HG02981 (cell line): ENCODE data around the gene SYCP2.
A peak's percentile ranks its signal among the peaks of the same experiment; 100 is the strongest.

ENCODE experiments used
- ATAC-seq: cut with Tn5 transposase; IDR thresholded peaks from one replicate; pipeline ENCODE4 v1.9.1; 2021; ENCODE audit warnings: mild to moderate bottlenecking, moderate library complexity; ENCODE audit not compliant: unreplicated experiment

Gene SYCP2

DNA sequence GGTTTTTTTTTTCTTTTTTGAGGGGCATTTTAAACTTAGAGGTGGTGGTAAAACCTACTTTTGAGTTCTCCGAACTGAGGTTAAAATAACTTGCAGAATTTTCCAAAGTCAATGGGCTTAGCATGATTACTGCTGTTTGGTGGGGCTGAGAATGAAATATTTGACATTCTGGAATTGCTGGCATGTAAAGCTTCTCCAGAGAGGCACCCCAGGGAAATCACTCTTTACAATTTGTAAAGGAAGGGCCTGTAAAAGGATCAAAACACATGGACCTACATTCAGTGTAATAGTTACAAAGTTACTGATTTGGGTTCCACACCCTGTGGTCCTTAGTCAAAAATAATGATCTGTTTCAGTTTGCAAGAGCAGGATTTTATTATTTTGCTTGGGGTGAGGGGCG, 12.3 kb upstream of the SYCP2 start:
- no peak for ATAC-seq

DNA sequence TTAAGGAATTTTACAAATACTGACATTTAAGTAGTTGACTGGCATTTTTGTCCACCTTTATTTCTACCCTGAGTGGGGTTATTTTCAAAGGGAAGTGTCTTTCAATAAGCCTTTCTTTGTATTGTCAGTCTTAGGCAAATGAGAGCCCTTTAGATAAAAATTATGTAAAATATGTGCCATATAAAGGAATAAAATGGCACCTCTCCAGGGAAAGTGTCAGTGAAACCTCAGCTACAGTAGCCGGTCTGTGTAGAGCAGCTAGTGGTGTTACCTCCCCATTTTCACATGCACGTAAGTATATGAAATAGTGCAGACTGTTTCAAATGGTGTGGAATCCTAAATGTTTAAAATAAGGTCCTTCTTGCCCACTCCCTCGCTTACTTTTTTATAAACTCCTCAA, 11.7 kb upstream of the SYCP2 start:
- ATAC-seq, result no peak

DNA sequence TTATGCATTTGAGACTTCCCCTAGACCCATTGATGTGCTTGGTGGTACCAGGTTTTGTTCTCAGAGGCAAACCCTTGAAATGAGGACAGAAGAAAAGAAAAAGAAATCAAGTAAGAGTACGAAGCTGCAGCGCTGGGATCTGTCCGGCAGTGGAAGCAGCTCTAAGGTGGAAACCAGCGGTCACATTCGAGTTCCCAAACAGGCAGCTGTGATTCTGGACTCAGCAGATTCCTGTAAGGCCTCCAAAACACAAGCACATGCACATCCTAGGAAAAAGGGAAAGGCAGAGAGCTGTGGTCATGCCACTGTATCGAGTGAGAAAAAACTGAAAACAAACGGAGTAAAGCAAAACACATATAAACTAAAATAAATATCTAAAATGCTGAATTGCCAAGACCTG, 11.3 kb upstream of the SYCP2 start:
- no peak for ATAC-seq

DNA sequence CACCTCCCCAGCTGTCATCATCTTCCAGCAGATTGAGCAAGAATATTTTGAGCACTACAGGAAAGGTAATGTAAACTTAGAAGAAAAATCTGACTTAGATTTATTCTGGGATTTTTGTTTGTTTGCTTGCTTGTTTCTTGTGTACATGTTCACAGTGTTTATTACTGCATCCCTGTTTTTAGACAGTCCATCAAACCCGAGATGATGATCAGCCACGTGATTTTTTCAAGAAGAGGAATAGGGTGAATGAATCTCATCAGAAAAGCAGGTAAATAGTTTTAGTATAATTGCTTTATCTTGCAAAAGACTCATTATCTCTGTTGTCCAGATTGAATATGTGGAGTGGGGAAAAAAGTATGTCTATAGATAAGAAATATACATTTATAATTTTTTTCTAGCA, 8.8 kb upstream of the SYCP2 start:
- no peak for ATAC-seq

DNA sequence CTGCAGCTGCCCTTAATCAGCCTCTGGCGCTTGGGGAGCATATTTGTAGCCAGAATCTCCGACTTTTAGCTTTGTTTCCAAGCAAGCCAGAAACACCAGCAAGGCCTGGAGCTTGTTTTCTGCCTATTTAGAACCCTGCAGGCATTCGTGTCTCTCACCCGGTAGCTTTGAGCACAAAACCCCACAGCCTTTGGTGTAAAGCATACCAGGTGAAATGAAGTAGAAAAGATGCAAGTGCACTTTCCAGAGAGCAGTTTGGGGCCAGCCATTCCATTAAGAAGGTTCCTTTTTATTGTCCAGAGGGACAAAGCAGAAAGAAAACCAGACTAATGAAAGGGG, 7.5 kb upstream of the SYCP2 start:
- no peak for ATAC-seq

DNA sequence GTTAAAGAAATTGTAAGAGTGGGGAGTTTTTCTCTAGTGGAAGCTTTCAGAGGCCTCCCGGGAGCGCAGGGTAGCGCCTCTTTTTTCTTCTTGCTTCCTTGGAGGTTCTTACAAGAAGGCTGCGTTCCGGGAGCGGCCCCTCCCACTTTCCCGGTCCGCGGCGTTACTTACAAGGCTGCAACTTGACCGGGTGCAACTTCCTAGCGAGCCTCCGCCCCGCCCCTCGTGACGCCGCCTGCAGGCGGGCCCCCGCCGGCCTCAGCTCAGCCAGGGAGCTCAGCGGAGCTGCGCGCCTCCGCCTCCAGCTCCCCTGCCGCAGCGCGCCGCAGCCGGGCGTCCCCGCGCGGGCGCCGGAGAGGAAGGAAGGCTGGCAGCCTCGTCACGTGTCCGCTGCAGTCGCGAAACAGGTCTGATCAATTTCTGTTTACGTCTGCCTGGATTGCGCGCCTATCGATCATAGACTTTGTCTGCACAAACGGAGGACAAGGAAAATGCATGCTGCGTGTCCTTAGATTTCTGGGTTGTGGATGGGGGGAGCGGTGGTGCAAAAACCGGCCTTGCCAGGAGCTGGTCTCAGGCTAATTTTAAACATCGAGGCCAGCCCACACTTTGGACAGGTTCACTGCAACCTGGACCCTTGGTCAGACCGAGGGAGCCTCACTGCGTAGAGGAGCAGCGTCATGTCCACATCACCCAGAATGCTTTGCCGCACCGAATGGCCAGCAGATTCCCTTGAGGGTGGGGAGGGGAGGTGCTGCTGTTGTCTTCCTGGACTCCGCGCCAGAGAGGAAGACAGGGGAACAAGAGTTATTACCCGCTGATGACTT, 6.9 kb upstream of the SYCP2 start, which contains the start of the genes FAM217B and PPP1R3D:
Gene FAM217B, plus strand, starts transcription at position 261 of the 827 bp plus-strand sequence. CDS start 3,555 bp downstream, outside the sequence.
Gene PPP1R3D, minus strand, starts transcription at position 177 of the 827 bp plus-strand sequence. CDS start 374 bp downstream, outside the sequence.
- peak; percentile 90 for ATAC-seq

DNA sequence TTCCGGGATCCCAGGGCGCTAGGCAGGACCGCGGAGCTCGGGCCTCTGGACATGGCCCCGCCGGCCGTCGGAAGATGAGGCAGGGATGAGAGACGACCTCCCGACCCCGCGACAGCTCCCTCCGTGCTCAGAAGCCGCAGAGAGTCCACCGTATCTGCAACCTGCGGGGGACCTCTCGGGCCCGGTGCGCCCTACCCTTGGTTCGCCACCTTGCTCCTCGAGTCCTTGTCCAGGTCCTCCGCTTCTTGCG, 6.4 kb upstream of the SYCP2 start:
- ATAC-seq, result peak; percentile 21

DNA sequence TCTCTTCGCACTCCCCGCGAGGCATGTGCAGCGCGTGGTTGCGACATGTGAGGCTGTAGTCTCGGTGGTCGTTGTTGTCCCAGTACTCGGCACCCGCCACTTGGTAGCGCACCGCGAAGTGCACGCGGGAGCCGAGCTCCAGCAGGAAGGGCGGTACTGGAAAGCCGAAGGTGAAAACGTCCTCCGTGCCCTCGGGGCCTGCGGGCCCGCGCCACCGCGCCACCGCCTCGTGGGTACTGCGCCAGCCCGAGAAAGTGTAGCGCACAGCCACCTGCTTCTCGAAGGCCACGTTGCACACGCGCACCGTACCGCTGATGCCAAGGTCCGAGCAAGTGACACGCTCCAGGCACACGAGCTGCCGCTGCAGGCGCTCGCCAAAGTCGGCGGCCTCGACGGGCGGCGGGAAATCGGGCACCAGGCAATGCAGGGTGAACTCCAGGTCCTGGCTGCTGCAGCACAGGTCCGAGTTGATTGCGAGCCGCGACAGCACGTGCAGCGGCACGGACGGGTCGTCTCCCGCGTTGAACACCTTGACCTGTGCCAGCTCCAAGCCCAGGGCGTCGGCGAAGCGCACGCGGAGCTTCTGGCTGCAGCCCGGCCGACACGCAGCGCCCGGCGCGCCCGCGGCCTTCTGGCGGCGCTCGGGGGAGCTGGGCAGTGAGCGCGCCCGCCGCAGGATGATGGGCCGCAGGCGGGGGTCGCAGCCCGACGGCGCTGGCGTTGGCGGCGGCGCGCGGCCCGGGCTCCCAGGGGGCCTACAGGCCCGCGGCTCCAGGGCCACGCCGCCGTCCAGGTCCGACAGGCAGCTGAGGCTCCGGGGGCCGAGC, 5.8 kb upstream of the SYCP2 start:
- ATAC-seq, result peak; percentile 24

DNA sequence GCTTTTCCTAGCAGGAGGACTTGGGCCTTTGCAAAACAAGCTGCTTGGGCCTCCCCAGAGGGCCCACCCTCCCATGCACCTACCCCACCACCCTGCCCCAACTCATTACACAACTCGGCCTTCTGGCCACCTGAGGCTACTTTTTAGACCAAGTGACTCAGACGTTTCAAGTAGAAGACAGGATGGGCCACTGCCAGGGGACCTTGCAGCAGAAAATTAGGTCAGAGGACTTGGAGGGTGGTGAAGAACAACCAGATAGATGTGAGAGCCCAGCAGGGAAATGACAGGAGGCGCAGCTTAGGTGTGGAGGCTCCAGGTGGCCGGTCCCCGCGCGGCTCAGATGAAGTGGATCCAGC, 5.2 kb upstream of the SYCP2 start:
- no peak for ATAC-seq

DNA sequence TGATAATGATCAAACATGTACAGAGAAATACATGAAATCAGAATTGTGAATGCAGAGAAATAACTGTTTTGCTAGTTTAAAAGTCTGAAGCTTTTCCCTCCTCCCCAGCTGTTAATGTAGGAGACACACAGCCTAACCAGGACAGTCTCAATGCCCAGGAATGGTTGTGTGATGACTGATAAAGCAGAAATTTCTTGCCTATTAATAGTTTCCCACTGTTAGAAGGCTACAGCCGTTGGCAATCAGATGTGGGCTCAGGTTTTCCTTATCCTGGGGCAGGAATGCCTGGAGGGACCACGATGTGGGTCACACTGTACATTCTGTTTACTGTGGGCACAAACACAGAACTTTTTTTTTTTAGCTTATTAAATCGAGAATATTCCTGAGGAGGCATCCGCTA, 4.8 kb upstream of the SYCP2 start:
- ATAC-seq, result no peak

DNA sequence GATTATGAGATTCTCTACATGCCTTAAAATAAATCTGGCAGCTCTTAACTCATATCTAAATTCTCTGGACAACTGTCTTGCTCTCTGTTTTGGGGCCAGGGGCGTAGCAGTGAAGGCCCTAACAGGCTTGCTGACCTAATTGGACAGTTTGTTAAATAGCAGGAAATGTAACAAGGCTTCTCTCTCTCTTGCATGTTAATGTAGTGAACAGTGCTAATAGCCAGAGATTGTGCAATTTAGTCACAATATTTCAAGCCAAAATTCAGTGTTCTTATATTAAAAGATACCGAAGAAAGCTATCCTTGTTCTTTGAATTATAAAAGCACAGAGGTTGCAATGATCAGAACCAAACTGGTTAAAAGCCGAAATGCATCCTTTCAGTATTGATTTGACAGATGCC, 3.7 kb upstream of the SYCP2 start:
- ATAC-seq, result no peak

DNA sequence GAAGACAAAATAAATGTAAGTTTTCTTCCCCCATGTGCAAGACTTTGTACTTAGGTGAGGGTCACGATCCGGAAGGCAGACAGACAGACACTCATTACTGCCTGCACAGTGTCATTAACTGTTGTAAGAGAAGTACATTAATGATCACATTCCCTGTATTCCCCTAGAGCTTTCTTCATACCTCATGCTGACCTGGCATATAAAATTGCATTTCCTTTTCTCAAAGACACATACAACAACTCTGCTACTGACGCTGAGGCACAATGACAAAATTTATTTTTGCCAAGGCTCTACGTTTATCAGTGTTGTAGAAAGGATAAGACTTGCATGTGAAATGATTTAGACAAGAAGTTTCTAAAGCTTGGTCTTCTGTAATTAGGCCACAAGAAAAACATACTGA, 3.0 kb upstream of the SYCP2 start:
- no peak for ATAC-seq

DNA sequence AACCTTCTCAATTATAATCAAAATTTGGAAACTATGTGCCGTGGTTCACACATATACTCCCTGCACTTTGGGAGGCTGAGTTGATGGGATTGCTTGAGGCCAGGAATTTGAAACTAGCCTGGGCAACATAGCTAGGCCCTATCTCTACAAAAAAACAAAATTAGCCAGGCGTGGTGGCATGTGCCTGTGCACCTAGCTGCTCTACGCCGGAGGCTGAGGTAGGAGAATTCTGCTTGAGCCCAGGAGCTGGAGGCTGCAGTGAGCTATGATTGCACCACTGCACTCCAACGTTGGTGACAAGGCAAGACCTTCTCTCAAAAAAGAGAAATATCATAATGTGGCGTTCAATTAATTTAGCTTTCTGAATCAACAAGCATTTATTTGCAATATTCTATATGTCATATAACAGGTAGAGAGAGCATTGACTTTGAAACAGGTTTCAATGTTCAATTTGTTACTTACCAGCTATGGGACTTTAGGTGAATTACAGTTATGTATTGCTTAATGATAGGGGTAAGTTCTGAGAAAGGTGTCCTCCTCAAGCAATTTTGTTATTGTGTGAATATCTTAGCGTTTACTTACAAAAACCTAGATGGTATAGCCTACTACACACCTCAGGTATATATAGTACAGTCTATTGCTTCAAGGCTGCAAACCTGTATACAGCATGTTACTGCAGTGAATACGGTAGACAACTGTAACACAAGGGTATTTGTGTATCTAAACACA, 2.2 kb upstream of the SYCP2 start:
- no peak for ATAC-seq

DNA sequence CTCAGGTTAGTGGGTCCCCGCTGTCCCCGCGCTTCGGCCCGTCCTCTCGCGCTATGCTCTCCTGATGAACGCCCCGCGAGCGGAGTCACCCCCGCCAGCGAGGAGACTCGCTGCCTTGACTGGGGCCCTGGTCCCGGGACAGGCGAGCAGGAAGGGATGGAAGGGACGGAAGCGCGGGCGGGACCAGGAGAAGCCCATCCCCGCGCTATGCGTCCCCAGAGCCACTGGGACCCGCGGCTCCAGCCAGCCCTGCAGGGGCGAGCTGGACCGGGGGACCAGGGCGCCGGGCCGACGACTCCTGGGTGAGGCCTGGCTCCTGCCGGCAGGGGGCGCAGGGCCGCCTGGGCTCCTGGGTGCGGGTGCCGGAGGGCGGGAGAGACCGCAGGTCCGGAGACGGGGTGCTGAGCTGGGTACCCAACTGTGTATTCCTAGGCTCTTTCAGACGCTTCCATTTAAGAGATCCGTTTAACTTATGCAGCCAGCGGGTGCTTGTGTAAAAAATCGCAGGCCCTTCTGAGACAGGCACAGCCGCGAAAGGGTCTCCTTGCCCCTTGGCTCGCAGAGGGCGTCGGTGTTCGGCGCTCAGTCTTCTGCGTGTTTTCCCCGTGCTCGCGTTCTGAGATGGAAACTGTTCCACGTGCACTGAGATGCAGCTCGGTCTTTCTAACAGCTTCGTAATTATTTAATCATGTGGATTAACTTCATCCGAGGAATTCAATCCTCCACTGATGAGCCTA, 580 bp upstream of the SYCP2 start:
- peak; percentile 91 for ATAC-seq

DNA sequence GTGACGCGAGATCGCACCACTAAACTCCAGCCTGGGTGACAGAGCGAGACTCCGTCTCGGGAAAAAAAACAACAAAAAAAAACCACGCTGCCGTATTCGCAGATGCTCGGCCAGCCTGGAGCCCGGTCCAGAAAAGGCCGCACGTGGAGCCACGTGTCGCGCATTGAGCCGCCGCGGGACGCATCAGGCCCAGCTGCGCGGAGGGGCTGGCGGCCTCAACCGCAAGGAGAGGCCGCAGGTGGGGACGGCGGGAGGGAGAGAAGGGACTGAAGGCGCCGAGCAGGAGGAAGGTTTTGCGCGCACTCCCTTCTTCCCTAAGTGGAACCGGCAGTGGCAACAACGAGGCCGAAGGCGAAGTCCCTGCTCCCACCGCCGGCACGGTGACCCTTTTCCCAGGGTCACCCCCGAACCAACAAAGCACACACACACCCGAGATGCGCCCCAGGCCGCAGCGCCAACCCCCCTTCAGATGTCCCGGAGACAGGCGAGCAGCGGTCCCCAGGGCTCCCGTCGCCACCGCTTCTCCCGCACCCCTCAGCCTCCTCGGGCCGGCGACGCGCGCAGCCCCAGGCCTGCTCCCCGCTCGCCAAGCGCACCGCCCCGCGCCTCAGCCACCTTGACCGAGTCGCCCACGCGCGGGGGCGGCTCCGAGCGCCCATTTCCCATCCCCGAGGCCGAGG, 681 bp downstream of the SYCP2 start:
- ATAC-seq, result no peak

DNA sequence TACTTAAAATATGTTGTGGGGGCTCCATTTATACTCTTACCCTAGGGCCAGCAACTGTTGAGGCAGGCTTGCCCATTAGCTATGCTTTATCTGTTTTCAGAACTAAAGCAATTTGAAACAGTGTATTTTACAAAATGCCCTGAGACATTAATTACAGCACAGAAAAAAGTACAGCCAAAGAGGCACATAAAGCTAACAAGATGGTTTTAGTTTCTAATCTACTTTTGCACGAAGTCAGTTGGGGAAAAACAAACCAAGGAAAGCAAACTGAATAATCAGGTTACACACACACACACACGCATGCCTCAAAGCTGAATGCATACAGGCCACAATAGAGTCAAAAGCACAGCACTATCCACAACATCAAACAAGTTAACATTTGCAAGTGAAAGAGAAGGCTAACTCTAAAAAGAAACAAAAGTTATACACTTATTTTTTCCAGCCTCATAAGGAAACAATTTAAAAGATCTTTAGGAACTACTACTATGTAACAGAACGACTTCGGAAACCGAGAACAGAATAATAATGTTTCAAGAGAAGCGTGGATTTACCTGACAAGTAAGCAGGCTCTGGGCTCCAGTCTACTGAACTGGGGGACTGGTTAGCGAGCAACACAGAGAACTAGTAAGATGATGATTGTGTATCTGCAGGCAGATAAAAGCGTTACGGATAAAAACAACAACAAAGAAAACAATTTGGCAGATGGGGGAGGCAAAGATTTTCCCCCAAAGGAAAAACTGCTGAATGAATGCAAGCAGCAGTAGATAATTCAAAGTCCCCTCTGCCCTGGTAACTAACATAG, 1.7 kb downstream of the SYCP2 start:
- no peak for ATAC-seq

DNA sequence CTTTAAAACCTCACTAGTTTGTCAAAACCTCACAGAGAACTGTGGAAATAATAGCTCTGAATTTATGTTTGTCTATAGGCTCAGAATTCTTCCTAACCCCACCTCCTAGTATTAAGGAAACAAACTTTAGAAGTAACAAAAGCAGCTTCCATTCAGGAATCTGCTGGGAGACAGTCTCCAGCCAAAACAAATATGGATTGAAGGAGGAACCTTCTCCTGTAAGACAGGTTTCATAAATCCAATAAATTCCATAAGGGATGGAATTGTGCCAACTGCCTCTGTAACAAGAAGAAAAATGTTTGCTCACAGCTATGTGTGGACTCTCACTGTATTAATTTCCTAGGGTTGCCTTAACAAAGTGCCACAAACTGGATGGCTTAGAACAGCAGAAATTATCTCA, 7.5 kb downstream of the SYCP2 start:
- ATAC-seq, result no peak

DNA sequence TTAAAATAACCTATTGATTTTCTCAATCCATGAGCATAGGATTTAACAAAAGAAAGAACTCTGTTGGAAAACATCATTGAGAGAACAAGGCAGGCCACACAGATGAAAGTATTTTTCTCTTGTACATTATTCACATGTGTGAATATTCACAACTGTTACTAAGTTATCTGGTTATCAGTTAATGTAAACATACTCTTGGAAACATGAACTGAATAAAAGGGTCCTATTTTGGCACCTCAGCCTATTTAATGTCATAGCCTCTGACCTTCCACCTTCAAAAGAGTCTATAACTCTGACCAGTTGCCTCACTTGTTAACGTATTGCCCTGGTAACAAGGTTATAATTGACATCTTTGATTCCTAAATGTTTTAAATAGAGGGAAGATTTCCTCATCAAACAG, 8.1 kb downstream of the SYCP2 start:
- no peak for ATAC-seq

DNA sequence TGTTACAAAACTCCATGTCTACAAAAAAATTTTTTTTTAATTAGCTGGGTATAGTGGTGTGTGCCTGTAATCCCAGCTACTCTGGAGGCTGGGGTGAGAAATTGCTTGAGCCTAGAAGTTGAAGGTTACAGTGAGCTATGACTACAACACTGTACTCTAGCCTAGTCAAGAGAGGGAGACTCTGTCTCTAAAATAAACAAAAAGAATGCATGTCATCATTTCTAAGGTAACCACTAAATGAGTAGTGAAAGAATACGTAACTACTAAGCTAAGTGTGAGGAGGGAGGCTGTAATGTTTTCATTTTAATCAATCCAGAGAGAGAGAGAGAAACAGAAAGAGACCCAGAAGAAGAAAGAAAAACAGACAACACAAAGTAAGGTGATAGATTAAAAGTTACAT, 9.9 kb downstream of the SYCP2 start:
- ATAC-seq, result no peak

DNA sequence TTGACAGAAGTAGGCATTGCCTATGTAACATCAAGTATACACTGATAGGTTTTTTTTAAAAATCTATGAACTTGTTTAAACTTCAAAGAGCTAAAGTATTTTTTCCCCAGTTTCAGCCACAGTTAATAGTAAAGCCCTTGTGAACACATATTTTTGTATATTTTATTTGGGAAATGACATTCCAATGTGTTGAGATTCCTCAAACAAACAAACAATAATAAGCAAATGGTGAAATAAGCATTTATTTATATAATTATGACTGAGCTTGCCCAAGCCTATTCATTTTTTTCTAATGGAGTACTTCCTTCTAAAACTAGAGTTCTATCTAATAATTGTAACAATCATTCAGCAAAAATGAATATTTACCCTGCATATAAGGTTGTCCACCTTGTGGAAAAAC, 12.5 kb downstream of the SYCP2 start:
- ATAC-seq, result no peak
